ENCODE measurements around the gene LYAR.
A peak's percentile ranks its signal among the peaks of the same experiment; 100 is the strongest.

DNA sequence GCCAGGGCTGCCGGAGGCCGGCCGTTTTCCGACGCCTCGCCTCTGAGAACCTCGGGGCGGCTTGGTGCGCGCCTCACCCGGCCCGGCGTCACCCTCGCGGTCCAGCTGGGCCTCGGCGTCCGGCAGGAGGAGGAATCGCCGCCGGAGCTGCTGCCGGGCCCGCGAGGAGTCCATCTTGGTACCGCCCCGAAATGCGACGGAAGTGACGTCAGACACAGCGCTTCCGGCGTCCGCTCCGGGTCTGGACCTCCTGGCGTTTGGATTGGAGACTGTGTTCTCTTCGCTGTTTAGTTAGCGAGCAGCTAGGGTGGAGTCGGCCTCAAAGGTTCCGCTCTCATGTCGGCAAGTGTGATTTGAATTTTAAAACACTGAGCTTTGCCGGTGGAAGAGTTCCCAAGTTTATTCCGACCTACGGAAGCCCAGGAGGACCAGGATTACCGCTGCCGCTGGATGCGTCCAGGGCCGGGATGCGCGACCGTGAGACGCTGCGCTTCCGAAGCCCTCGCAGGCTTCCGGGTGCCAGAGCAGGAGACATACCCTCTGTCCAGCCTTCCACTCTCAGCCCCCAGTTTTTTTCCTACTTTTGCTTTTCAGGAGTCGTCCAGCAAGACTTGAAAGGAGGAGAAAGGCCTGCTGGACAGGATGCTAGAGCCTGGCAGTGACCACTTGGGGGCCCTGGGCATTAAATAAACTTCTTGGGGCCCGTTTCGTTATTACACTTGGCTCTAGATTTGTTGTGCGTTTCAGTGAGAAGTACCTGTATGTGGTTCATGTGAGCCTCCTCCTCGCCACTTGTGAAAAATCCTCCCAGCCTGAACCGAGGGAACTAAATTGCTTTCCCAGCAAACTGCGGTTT, 41.7 kb downstream of the LYAR start, which contains the start of gene TMEM128:
- TF ChIP-seq, protein P1, sequence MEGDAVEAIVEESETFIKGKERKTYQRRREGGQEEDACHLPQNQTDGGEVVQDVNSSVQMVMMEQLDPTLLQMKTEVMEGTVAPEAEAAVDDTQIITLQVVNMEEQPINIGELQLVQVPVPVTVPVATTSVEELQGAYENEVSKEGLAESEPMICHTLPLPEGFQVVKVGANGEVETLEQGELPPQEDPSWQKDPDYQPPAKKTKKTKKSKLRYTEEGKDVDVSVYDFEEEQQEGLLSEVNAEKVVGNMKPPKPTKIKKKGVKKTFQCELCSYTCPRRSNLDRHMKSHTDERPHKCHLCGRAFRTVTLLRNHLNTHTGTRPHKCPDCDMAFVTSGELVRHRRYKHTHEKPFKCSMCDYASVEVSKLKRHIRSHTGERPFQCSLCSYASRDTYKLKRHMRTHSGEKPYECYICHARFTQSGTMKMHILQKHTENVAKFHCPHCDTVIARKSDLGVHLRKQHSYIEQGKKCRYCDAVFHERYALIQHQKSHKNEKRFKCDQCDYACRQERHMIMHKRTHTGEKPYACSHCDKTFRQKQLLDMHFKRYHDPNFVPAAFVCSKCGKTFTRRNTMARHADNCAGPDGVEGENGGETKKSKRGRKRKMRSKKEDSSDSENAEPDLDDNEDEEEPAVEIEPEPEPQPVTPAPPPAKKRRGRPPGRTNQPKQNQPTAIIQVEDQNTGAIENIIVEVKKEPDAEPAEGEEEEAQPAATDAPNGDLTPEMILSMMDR (conservative IDR thresholded peaks at IDR 0.05 in 1 of 2, IDR thresholded peaks at IDR 0.05 in 1 of 2; ENCODE audit: extremely low read depth in 1 of 2, insufficient read depth in 1 of 2, low read depth in 1 of 2, low read length in 2 of 2) = peak in 1 of 2 donors; percentile 32
- no peak for TF ChIP-seq EZH2 (IDR thresholded peaks at IDR 0.05; ENCODE audit: borderline replicate concordance, low read length)
